Measurements from ENCODE around the gene PHKA2.

- TF ChIP-seq, protein P1, sequence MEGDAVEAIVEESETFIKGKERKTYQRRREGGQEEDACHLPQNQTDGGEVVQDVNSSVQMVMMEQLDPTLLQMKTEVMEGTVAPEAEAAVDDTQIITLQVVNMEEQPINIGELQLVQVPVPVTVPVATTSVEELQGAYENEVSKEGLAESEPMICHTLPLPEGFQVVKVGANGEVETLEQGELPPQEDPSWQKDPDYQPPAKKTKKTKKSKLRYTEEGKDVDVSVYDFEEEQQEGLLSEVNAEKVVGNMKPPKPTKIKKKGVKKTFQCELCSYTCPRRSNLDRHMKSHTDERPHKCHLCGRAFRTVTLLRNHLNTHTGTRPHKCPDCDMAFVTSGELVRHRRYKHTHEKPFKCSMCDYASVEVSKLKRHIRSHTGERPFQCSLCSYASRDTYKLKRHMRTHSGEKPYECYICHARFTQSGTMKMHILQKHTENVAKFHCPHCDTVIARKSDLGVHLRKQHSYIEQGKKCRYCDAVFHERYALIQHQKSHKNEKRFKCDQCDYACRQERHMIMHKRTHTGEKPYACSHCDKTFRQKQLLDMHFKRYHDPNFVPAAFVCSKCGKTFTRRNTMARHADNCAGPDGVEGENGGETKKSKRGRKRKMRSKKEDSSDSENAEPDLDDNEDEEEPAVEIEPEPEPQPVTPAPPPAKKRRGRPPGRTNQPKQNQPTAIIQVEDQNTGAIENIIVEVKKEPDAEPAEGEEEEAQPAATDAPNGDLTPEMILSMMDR (IDR thresholded peaks at IDR 0.05; ENCODE audit: poor library complexity): no peak
- no peak for TF ChIP-seq EZH2 (IDR thresholded peaks at IDR 0.05; ENCODE audit: borderline replicate concordance)
- TF ChIP-seq EZH2phosphoT487 (IDR thresholded peaks at IDR 0.05; ENCODE audit: low read depth, severe bottlenecking, unreplicated experiment): no peak
Measured at GRCh38 chrX:18937173-18937572, 46.7 kb downstream of the PHKA2 start.
